ENCODE measurements around the gene GATA3.

DNA sequence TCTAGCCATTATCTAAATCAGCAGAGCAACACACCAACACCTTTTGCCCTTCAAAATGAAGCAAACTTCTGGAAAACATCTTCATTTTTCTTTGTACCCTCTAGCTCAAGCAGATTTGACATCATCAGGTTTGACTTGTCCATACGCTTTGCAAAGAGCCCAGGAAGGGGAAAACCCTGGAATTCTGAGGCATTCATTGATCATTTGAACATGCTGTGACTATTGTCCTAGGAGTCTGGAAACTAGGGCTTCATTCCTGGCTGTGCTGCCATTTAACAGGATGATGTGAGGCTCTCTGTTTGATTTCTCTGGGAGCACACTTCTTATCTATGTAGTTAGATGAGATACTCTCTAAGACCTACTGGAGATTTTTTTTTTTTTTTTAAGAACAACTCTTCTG lies 23.5 kb downstream of the GATA3 start:
- TF ChIP-seq CTCF (conservative IDR thresholded peaks at IDR 0.05) (no peak), ZFX (IDR thresholded peaks at IDR 0.05) (no peak)
